T-helper 2 cell treated with Interferon-gamma antibody and Interleukin-4, amounts not matched to agents 100 ng/mL and 5 ng/mL, for 36 hours (primary cell): ENCODE measurements around the gene ZMIZ1. TPM values are rescaled to one million over a fixed set of nuclear protein-coding genes. Genes with fewer than 3 reads are reported as not detected.

ENCODE experiments used
- intact Hi-C: fragments of 100-400 bp; cut with micrococcal nuclease; formaldehyde crosslinking; loops from one replicate; pipeline ENCODE4 v1.15.1; 2023
- total RNA-seq: library from RNA; stranded (reverse); gene quantifications from 2 replicates; pipeline ENCODE4 v1.2.3, GENCODE V29; 2022

Gene ZMIZ1
- total RNA-seq, 1 donor from 2014 or later, result 45.8 TPM

DNA sequence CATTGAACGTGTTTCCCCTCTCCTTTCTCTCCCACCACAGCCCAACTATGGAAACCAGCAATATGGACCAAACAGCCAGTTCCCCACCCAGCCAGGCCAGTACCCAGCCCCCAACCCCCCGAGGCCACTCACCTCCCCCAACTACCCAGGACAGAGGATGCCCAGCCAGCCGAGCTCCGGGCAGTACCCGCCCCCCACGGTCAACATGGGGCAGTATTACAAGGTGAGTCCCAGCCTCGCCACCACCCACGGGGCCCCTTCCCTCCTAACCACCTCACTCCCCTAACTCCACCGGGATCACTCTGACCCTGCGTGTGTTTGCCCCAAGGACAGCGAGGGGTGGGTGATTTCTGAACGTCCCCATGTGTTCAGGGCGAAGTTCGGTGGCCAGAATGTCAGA lies 227.7 kb downstream of the ZMIZ1 start:
- intact Hi-C loops, result no loop called here

DNA sequence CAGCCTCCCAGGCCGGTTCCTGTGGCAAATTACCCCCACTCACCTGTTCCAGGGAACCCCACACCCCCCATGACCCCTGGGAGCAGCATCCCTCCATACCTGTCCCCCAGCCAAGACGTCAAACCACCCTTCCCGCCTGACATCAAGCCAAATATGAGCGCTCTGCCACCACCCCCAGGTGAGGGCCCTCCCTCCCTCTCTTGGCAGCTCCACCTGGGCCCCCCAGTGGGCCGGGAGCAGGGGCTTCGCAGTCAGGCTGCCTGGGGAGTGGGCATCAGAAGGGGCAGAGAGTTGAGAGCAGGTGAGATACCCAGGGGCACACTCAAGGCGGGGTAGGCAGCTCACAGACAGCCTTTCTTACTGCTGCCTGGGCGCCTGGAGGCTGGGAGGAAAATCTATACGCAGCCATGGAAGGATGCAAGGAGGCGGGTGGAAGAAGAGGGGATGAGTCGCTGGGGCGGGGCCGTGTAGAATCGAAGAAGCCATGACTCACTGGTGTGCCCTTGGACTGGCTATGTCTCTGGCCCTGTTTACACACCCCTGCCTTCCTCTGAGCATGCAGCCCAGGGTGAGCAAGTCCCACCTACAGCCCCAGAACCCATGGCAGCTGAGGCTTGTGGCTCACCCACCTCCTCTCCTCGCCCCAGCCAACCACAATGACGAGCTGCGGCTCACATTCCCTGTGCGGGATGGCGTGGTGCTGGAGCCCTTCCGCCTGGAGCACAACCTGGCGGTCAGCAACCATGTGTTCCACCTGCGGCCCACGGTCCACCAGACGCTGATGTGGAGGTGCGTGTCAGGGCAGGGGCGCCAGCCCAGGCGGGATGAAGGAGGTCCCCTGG lies 229.9 kb downstream of the ZMIZ1 start:
- intact Hi-C loops, result no loop called here

DNA sequence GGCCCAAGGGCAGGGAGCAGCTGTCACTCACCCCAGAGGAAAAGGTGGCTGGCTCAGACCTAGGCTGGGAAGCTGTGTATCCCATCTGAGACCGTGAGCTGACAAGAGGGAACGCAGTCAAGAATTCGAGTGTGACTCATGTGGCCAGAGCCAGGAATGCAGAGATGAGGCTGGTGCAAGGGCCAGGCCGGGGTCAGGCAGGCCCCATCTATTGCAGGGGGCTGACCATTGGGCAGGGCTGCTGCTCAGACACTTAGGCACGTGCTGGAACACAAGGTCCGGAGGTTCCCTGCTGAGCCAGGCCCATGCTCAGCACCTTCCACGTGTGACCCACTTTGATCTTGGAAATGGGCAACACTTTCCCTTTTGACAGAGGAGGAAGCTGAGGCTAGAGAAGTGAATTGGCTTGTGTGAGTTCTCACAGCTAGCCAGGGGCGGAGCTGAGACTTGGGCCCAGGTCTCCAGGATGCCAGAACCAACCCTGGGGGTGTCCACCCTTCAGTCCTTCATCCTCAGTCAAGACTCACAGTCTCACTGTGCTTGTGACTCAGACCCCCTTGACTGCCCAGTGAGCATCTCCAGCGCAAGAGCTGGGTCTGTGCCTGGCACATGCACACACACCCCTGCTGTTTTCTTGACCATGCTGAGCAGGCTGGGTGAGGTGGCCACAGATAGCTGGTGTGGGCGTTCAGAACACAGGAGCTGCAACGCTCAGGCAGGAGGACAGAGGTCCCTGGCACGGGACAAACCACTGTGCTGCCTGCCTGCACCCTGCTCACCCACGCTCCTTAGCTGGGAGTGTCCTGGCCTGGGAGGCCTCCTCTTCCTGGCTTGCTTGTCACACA lies 230.9 kb downstream of the ZMIZ1 start:
- intact Hi-C loops, result no loop called here

DNA sequence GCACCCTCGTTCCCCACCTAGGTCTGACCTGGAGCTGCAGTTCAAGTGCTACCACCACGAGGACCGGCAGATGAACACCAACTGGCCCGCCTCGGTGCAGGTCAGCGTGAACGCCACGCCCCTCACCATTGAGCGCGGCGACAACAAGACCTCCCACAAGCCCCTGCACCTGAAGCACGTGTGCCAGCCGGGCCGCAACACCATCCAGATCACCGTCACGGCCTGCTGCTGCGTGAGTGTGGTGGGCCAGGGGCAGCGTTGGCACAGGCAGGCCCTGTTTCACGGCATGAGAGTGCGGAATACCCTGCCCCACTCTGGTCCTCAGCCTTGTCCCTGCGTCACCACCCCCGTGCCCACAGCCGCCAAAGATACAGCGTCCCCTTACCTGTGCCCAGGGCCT lies 231.9 kb downstream of the ZMIZ1 start:
- intact Hi-C loops, result no loop called here

DNA sequence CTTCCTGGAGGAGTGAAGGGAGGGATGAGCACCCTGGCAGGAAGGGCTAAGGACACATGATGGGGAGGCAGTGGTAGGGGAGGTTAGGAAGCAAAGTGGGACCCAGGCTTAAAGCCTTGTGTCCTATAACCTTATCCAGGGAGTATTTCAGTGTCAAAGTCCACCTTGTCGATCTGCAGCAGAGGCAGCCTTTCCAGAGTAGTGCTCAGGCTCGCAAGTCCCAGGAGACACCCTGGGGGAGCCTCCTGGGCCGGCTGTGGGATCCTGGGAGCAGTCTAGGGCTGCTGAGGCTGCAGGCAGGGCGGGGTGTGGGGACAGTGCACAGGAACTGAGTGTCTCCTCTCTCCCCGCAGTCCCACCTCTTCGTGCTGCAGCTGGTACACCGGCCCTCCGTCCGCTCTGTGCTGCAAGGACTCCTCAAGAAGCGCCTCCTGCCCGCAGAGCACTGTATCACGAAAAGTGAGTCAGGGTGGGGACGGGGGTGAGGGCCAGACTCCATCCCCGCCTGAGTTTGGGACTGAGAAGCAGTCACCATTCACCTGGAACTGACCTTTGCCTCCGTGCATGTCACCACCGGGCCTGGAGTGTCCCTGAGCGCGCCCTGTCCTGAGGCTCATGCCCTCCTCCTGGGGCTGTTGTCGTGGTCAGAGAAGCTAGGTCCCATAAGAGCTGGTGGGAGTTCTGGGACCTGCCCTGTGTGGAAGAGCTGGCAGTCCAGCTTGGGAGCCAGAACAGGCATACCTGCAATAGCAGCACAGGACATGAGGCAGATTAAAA lies 233.2 kb downstream of the ZMIZ1 start:
- intact Hi-C loops, result no loop called here

DNA sequence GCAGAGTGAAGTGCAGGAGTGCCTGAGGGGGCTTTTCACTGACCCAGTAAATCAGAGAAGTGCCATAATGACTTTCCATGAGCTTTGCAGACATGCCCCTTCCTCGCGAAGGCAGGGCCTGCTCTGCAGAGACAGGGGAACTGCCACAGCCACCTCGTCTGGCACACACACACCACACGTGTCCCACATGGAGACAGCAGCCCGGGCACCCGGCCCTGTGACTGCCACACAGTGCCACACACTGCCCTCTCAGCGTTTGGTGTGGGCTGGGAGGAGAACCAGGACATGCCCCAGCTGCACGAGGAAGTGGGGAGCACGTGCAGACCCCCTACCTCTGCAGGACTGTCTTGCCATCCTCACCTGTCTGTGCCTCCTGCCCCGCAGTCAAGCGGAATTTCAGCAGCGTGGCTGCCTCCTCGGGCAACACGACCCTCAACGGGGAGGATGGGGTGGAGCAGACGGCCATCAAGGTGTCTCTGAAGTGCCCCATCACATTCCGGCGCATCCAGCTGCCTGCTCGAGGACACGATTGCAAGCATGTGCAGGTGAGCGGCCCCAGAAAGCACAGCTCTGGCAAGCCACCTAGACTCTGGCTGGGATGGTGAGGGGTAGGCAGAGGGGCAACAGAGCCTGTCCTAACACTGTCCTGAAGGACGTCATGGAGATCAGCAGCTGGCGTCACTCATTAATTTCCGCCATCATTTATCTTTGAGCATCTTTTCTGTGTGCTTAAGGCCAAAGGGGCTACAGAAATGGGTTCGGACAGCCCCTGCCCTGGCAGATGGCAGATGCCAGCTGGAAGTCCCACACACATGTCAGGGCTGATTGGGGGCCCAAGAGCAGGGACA lies 235.1 kb downstream of the ZMIZ1 start:
- intact Hi-C loops, result no loop called here

DNA sequence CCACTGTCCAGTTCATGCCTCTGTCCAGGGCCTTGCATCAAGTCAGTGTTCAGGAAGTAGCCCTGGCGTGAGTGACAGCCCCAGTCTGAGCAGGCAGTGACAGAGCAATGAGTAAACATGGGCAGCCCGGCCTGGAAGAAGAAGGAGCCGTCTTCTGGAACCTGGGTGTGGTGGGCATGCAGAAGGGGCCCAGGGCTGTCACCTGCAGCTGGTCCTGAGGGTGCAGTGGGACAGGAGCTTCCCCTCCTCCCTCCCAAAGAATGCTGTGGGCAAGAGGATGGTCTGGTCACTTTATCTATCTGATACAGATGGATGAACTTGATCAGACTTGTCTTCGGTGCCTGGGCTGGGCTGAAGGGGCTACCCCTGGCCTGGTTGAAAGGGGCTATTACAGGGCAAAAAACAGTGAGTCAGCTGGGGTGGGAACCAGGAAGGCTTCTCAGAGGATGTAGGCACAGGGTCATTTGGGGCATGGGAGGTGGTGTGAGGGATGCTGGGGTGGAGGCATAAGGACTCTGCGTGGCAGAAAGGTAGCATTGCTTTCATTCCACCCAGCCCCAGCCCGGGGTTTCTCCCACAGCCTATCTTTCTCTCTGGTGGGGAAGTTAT lies 235.8 kb downstream of the ZMIZ1 start:
- intact Hi-C loops, result no loop called here

DNA sequence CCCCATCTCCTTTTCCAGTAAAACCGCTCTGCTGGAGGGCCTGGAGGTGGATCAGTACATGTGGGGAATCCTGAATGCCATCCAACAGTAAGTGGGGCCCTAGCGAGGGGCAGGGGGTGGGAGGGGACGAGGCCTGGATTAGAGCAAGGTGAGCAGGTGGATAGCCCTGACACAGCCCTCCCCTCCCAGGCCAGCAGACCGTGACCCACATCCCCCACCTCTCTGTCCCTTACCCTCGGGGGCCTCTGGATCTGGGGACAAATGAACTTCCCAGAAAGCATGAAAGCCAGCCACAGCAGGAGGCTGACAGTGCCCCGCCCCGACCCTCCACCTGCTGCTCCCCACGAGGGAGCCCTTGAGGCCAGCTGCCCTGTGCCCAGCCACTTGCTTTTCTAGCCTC lies 236.7 kb downstream of the ZMIZ1 start:
- intact Hi-C loops, result no loop called here

DNA sequence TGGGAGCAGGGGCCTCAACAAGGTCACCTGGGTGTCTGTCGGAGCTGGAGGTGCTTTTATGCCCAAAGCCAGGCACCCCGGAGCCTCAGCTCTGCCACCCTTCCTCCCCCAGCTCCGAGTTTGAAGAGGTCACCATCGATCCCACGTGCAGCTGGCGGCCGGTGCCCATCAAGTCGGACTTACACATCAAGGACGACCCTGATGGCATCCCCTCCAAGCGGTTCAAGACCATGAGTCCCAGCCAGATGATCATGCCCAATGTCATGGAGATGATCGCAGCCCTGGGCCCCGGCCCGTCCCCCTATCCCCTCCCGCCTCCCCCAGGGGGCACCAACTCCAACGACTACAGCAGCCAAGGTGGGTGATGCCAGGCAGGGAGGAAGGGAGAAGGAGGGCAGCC lies 237.2 kb downstream of the ZMIZ1 start:
- intact Hi-C loops, result no loop called here

DNA sequence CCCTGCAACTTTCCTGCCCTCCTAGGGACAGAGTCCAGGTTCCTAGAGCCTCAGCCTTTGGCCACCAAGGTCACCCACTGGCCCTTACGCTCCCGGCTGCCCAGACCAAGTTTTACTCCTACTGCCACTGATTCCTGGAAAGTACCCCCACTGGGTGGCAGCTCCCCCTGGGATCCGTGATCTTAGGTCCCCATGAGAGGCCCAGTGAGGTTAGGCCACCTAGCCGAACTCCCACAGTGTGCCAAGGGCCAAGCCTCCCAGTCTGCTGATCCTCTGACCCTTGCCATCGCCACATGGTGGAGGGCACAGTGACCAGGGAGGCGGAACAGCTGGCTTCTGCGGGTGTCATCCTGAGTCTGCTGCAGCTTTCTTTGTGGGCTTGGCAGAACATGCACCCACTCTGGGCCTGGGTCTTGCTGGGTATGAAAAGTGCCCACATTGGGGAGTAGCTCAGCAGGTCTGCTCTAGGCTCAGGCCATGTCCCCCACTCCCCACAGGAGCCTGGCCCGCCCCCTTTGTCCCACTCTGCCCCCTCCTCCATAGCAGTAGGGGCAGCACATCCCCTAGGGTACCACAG lies 238.0 kb downstream of the ZMIZ1 start:
- intact Hi-C loops, result no loop called here

DNA sequence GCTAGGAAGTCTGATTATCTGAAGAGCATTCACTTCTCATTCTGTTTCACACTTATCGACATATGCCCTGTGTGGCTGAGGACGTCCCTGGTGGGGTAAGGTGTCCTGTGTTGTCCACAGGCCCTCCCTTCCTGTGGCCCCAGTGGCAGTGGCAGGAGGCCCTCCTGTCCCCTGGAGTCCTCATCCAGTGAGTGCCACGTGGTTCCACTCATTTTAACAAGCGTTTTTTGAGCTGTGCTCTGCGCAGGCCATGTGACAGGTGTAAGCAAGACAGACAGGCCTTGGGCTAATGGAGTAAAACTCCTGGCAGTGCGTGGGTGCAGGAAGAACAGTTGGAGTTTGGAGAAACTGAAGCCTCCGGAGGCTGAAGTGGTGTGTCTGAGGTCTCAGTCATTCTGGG lies 239.2 kb downstream of the ZMIZ1 start:
- intact Hi-C loops, result no loop called here

DNA sequence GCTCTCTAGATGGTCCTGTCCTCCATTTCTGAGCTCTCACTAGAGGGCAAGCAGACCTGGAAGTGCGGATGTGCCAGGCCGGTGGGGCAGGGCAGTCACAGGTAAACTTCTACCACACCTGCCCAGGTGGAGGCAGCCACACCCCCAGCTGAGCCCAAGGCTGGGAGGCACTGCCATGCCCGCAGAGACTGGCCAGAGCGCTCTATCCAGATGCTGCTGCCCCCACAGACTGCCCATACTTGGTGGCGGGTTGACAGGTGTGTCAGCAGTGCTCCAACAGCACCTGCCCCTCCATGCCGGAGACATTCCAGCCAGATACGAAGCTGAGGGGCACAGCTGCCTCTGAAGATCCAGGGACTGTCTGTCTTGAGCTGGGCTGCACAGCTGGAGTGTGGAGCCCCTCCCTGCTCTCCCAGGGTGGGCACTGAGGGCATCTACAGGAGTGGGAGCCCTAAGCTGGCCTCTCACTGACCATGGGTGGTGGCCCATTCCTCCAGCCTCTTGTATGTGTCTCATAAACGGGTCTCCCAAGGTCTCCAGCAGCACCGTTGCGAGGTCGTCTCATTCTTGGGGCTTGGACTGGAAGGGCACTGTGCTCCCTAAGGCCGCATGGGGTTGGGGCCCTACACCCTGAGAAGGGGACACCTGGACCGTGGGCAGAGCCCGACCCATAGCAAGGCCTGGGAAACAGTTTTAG lies 240.4 kb downstream of the ZMIZ1 start:
- intact Hi-C loops, result no loop called here

DNA sequence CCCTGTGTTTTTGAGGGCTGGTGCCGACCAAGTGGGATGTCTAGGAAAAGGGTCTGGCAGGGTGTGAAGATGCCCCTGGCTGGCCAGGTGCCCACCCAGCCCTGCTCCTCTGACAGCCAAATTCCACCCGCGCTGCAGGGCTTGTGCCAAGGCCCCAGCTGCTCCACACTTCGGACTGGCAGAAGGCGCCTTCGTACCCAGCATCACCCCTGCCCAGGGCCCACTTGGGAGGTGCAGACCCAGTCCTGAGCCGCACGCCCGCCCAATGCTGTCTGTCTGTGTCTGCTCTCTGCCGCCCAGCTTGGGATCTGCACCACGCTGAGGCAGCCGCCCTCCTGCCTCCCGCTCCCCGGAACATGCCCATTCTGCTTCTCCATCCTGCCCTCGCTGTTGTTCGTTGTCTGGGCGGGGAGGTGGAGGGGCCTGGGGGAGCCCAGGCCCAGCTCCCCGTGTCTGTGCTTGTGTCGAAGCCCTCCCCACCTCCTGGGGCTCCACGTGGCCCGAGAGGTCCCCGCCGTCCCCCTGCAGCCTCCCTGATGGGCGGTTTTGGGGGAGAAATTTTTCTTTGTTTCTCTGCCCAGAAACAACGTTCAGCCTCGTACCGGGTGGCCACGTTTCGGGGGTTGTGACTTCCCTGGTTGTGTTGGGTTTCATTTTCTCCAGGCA lies 241.6 kb downstream of the ZMIZ1 start:
- intact Hi-C loops, result no loop called here

DNA sequence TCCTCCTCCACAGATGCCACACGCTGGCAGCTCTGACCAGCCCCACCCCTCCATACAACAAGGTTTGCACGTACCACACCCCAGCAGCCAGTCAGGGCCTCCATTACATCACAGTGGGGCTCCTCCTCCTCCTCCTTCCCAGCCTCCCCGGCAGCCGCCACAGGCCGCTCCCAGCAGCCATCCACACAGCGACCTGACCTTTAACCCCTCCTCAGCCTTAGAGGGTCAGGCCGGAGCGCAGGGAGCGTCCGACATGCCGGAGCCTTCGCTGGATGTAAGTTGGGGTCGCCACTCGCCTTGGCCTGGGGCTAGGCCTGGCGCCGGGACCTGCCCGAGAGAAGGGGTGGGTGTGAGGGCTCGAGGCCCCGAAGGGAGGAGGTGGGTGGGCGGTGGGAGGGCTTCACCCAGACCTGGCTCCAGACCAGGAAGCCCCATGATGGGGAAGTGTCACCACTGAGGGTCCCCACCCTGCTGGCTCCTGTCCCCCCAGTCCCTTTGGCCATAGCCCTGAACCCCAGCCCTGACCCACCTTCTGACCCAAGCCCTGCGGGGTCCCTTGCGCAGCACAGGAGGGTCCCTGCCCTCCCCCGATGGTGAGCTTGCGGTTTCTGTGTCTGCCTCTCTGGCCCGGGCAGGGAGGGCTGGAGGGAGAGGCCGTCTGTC lies 242.3 kb downstream of the ZMIZ1 start:
- intact Hi-C loops, result no loop called here

DNA sequence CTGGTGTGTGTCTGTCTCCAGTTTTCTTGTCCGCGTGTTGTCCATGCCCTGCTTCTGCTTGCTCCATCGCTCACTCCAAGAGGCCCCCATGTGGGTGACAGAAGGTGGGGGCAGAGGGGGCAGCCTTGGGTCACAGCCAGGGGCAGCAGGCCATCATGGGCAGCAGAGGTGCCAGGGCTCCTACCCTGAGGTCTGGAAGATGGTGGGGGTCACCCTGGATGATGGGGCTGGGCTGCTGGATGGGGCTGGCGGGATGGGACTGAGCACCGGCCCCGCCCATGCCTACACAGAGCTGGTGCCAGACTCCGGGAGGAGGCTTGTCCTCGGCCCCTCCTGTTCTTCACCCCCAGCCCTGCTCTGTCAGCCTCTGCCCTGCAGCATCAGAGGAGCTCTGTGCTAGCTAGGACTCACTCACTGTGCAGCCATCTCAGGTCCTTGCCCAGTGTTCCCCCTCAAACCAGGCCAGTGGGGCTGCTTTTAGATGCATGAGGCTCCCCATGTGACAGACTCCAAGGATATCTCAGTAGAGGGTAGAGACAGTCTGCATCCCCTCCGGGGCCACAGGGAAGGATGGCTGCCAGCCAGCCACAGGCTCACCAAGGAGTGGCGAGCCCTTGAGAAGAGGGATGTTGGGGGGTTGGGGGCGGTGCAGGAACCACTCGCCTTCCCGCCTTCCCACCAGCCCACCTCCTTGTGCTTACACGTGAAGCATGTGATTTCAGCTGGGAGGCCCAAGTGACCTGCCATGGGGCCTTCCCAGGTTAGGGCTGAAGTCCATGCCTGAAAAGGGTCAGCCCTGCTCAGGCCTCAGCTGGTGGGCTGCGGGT lies 243.0 kb downstream of the ZMIZ1 start:
- intact Hi-C loops, result no loop called here

DNA sequence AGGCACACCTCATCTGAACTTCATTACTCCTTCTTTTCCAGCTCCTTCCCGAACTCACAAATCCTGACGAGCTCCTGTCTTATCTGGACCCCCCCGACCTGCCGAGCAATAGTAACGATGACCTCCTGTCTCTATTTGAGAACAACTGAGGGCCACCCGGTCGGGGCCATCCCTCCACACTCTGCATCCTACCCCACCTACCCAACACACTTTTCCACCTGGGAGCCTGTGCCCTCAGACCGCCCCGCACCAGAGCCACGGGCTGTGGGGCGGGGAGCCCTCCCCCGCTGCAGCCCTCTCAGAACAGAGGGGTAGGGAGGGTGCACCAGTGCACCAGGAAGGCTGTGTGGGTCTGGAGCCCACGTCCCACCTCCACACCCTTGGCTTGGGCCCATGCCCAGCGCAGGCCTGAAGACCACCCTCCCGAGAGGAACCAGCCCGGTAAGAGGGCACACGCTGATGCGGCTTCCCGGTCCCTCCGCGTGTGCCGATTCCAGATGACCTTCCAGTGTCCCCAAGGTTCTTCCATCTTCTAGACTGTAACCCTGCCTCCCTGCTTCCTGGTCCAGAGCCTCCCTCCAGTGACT lies 243.9 kb downstream of the ZMIZ1 start:
- intact Hi-C loops, result no loop called here

DNA sequence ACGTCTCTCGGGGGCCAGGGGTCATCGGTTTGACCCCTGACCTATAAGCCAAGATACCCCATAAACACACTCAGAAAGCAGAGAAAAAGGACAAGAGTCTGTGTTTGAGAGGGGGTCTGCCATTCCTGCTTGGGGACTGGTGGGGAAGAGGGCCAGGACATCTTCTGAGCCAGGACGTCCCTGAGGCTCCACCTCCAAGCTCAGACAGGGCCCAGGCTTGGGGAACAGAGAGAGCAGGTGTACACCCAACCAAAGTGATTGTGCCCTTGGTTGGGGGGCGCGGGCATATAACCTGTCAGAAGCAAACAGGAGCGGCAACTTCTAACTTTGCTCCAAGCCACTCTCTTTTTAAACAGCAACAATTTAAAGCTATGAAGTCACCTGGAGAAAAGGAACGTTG lies 244.6 kb downstream of the ZMIZ1 start:
- intact Hi-C loops, result no loop called here
